Activated effector memory CD4-positive, alpha-beta T cell treated with Interleukin-2 at 50 U/mL for 16 hours (primary cell): ENCODE data around the gene RBM45.

ENCODE experiments used
- DNase-seq: peaks from one replicate; pipeline ENCODE4 v3.0.0-alpha.2; 2020

RBM45 gene

GRCh38 chr2:178163911-178164310 is 51.7 kb downstream of the RBM45 start:
- no peak for DNase-seq

GRCh38 chr2:178173657-178174056 is 61.4 kb downstream of the RBM45 start:
- DNase-seq: no peak

- no peak for DNase-seq
Measured at GRCh38 chr2:178177066-178177679, 64.9 kb downstream of the RBM45 start.
